OCI-LY3 (cell line): Measurements from ENCODE around the gene ASPA.

ENCODE experiments used
- CTCF ChIP-seq: fragments of 200-600, 300-600 bp; sonication (generic); IDR thresholded peaks from 2 replicates; pipeline ENCODE4 v1.5.1; 2014; ENCODE audit warnings: antibody characterized with exemption, low read length, low read depth
- EZH2phosphoT487 ChIP-seq: fragments of 200-600 bp; shearing (Covaris generic); IDR thresholded peaks from 2 replicates; pipeline ENCODE4 v1.6.1; 2018; ENCODE audit warnings: antibody characterized with exemption, mixed run types, low read depth

DNA sequence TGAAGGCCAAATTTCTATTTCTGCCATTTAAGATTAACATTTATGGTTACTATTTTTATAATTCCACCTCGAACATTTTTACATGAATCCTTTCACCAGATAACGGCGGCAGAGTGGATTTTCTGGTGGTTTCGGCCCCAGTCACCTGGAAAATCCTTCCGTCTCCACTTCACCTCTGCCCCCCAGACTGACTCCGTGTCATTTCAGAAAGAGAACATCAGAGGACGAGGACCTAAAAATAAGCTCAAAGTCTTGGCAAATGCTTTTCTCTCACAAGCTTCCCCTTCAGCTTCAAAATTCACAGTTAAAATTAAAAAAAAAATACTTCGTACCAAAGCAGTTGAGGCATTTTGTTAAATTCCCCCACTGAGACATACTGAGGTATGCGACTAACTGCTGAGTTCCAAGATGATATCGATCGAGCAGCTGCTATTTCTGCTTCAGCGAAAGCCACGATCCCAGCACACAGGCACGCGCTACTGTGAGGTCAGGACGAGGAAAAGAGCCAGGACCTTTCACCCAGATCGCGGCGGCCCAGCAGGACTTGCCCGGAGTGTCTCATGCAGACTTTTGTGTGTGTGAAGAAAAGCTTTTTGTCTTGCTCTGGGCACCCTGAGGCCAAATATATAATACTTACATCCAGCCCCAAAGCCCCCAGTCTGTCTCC is 36.8 kb downstream of the ASPA start:
- no peak for TF ChIP-seq CTCF
- TF ChIP-seq EZH2phosphoT487: no peak
